Measurements from ENCODE around the gene PPP1R2B.

PPP1R2B gene

DNA sequence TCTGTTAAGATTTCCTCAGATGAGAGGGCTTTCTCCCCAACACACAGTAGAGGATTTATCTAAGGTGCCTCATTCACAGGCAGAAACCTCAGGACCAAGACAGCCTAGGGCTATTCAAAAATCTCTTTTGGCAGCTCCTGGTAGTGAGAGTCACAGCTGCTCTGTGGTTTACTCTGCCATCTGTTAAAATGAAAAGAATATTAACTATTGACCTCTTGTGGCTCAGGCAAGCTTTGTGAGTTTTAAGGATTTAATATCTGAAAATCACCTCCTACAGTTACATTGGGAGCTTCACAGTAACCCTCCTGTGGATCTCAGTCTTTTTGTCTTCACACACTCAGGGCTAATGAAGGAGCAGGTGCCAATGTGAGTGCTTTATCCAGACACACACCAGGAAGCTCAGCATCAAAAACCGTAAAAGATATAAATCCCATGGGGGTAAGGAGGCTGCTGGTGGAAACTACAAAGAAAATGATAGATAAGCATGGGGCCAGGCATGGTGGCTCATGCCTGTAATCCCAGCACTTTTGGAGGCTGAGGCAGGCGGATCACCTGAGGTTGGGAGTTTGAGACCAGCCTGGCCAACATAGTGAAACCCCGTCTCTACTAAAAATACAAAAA, 29.7 kb downstream of the PPP1R2B start:
- no peak for DNase-seq (ENCODE audit: low read depth)

DNA sequence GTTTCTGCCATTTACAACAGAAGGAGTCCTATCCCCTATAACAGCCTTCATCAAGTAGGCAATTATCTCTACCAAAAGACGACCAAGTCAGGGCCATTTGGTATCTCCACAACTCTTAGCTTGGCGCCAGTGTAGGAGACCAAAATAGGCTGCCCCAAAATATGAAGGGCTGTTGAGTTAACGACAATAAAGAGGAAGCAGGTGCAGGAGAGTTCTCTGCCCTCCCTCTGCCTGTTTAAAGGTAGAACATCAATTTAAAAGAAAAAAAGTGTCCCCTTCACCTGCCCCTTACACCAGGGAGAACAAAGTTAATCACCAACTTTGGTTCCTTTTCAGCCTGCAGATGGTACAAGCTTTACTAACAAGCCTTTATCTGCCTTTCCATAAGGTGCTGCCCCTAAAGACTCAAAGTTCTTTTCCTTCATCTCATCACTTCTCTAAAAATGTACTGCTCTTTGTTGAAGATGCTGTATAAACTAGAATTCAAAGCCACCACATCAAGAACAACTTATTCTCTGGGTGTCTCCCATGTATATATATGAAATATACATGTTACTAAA, 33.3 kb downstream of the PPP1R2B start:
- DNase-seq (ENCODE audit: low read depth) = no peak

DNA sequence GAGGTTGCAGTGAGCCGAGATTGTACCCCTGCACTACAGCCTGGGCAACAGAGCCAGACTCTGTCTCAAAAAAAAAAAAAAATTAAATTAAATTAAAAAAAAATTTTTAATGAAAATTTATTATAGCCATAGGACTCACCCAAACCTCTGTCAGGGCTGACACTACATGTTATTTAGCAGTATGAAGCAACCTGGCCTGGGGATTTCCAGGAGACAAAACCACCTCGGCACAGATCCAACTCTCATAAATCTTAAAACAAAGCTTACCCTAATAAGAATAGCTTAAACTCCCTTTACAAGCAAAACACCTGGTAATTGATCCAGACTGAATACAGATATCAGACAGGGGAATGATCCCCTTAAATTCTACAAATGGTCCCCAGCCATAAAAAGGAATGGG, 38.4 kb downstream of the PPP1R2B start:
- DNase-seq (ENCODE audit: low read depth) = no peak

DNA sequence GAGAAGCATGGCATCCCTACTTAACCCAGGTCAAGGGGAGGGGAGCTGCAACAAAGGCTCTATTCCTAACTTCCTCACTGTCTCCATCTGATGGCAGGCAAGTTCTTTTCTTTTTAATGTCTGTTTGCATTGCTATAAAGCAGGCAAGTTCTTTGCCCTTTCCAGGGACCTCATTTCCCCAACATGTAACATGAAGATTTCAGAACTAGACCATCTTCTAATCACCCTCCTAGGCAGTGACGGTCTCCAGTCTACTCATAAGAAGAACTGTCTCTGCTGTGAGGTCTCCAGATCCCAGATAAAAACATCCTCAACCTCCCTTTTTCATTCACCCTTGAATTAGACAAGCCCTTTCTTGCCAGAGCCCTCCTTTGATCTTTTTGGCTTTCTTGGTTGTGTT, 42.1 kb downstream of the PPP1R2B start:
- no peak for DNase-seq (ENCODE audit: low read depth)

DNA sequence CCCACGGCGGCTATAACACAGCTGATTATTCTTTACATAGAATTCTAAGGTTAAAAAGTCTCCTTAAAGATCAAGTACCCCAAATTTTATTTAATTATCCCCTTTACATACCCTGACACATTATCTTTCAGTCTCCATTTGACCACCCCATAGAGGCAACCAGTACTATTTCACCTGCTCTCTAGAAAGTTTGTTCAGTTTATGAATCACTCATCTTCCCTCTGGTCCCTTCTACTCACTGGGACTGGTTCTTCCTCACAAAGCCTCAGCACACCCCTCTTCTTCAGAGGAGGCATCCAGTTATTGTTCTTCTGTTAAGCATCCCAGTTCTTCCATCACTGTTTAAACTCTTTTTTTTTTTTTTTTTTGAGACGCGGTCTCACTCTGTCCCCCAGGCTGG, 42.8 kb downstream of the PPP1R2B start:
- no peak for DNase-seq (ENCODE audit: low read depth)

DNA sequence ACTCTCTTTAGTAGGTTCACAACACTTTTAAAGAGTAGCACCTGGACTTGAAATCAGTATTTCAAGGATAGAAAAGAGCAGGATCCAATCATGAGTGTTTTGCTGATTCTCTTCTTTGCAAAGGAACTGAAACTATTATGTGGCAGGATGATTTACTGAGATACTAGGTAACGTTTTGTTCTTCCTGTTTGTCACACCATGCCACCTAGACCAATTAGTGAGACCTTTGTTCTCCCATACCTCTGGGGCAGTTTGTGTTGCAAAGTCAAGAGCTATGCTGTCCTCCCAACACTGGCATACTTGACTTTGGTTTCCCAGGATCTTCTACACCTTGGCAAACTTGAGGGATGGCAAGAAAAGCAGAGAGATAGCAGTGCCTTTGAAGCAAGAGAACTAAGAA, 43.4 kb downstream of the PPP1R2B start:
- DNase-seq (ENCODE audit: low read depth) = no peak

DNA sequence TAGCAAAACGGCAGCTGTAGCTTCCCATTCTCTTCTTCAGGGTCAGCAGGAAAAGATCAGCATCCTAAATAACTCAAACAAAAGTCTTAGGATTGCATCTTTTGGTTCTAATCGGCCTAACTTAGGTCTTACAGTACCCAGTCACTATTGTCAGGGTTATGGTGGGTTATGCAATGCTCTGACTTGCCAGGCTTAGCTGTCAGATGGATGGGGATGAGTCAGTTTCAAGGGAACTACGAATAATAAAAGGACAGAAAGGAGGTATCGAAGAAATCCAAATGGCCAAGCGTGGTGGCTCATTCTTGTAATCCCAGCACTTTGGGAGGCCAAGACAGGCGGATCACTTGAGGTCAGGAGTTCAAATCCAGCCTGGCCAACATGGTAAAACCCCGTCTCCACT, 46.5 kb downstream of the PPP1R2B start:
- no peak for DNase-seq (ENCODE audit: low read depth)
